WERI-Rb-1 (cell line): ENCODE data around the gene ZSCAN10.

Experiments used
- DNase-seq: peaks from one replicate; pipeline ENCODE4 v3.0.0-alpha.2; 2020
- H3K27ac ChIP-seq: fragments of 250-450 bp; sonication (Bioruptor Pico); 2 replicates; pipeline ENCODE4 v1.5.1; 2020; ENCODE audit warnings: mild to moderate bottlenecking, moderate library complexity
- H3K27me3 ChIP-seq: fragments of 250-450 bp; sonication (Bioruptor Pico); 2 replicates; pipeline ENCODE4 v1.5.1; 2021; ENCODE audit warnings: mild to moderate bottlenecking, low read depth, moderate library complexity; ENCODE audit not compliant: insufficient read depth, severe bottlenecking
- H3K36me3 ChIP-seq: fragments of 250-450 bp; sonication (Bioruptor Pico); 2 replicates; pipeline ENCODE4 v1.5.1; 2020; ENCODE audit warnings: mild to moderate bottlenecking, moderate library complexity
- H3K4me3 ChIP-seq: 2 replicates; pipeline ENCODE4 v1.5.1; 2011; ENCODE audit warnings: low read depth, mild to moderate bottlenecking, control low read depth, low read length
- H3K9me3 ChIP-seq: fragments of 250-450 bp; sonication (Bioruptor Pico); 2 replicates; pipeline ENCODE4 v1.5.1; 2021; ENCODE audit warnings: mild to moderate bottlenecking, moderate library complexity; ENCODE audit not compliant: severe bottlenecking
- CTCF ChIP-seq: IDR thresholded peaks from 2 replicates; pipeline ENCODE4 v1.5.1; 2011; ENCODE audit warnings: low read depth, mild to moderate bottlenecking, control low read depth, inconsistent platforms, low read length

Gene ZSCAN10

GRCh38 chr16:3101841-3102470, 2.9 kb upstream of the ZSCAN10 start:
- no peak for DNase-seq

GRCh38 chr16:3101018-3101840, 2.1 kb upstream of the ZSCAN10 start:
- Histone ChIP-seq H3K4me3 (no peak overlapping the region), H3K9me3 (no peaks in the 10 kb centered on the region), H3K36me3 (no peaks in the 10 kb centered on the region; the same call in 1 of the 2 replicates), H3K27me3 (no peaks in the 10 kb centered on the region), H3K27ac (no peak overlapping the region)
- DNase-seq = peak; percentile 45
- peak; percentile 73 for TF ChIP-seq CTCF

More at GRCh38 chr16:3101841-3102470, 2.9 kb upstream of the ZSCAN10 start:
- H3K9me3 ChIP-seq = no peaks in the 10 kb centered on the region
- no peaks in the 10 kb centered on the region for H3K27me3 ChIP-seq
- TF ChIP-seq CTCF = no peak
- no peak overlapping the region for H3K4me3 ChIP-seq
- no peaks in the 10 kb centered on the region; the same call in 1 of the 2 replicates for H3K36me3 ChIP-seq
- H3K27ac ChIP-seq = no peak overlapping the region

- Histone ChIP-seq H3K9me3 (no peaks in the 10 kb centered on the region), H3K36me3 (no peaks in the 10 kb centered on the region), H3K4me3 (no peak overlapping the region), H3K27me3 (no peaks in the 10 kb centered on the region), H3K27ac (no peak overlapping the region)
- no peak for DNase-seq
- no peak for TF ChIP-seq CTCF
Observed at GRCh38 chr16:3099732-3100499, 822 bp upstream of the ZSCAN10 start.

- Histone ChIP-seq H3K9me3 (no peaks in the 10 kb centered on the region), H3K27me3 (no peaks in the 10 kb centered on the region), H3K4me3 (no peak overlapping the region), H3K27ac (no peak overlapping the region), H3K36me3 (no peaks in the 10 kb centered on the region)
- TF ChIP-seq CTCF = no peak
- DNase-seq = no peak
Observed at GRCh38 chr16:3099395-3099731, 269 bp upstream of the ZSCAN10 start.

GRCh38 chr16:3097266-3097665, 1.8 kb downstream of the ZSCAN10 start:
- no peak for TF ChIP-seq CTCF
- no peaks in the 10 kb centered on the region for H3K27me3 ChIP-seq
- no peak overlapping the region for H3K27ac ChIP-seq
- DNase-seq = no peak
- no peak overlapping the region for H3K4me3 ChIP-seq
- no peaks in the 10 kb centered on the region for H3K36me3 ChIP-seq
- H3K9me3 ChIP-seq = no peaks in the 10 kb centered on the region
